Trophoblast cell (in vitro differentiated cells and primary cell): ENCODE data around the gene ATP1B4.

Experiments
- DNase-seq, 2 donors: peaks; one replicate each; pipeline ENCODE4 v3.0.0-alpha.2; 2016
- H2AFZ ChIP-seq: 2 replicates; pipeline ENCODE4 v1.6.1; 2013; ENCODE audit warnings: low read length, moderate library complexity, mild to moderate bottlenecking; ENCODE audit not compliant: insufficient read depth, poor library complexity
- H2AK5ac ChIP-seq: 2 replicates; pipeline ENCODE4 v1.6.1; 2013; ENCODE audit warnings: mild to moderate bottlenecking, low read length
- H2BK120ac ChIP-seq: 2 replicates; pipeline ENCODE4 v1.6.1; 2013; ENCODE audit warnings: low read length, mild to moderate bottlenecking, moderate library complexity; ENCODE audit not compliant: insufficient read depth, poor library complexity
- H2BK12ac ChIP-seq: 2 replicates; pipeline ENCODE4 v1.6.1; 2013; ENCODE audit warnings: mild to moderate bottlenecking, low read length, moderate library complexity
- H2BK5ac ChIP-seq: 2 replicates; pipeline ENCODE4 v1.6.1; 2013; ENCODE audit warnings: low read length, low read depth, moderate library complexity, mild to moderate bottlenecking; ENCODE audit not compliant: poor library complexity
- H3K14ac ChIP-seq: 2 replicates; pipeline ENCODE4 v1.6.1; 2013; ENCODE audit warnings: mild to moderate bottlenecking, low read length
- H3K18ac ChIP-seq: 2 replicates; pipeline ENCODE4 v1.6.1; 2013; ENCODE audit warnings: mild to moderate bottlenecking, low read length
- H3K23ac ChIP-seq: 2 replicates; pipeline ENCODE4 v1.6.1; 2013; ENCODE audit warnings: low read length
- H3K27ac ChIP-seq: 2 replicates; pipeline ENCODE4 v1.5.1; 2013; ENCODE audit warnings: low read depth, mild to moderate bottlenecking, inconsistent platforms, low read length, moderate library complexity
- H3K27me3 ChIP-seq: 2 replicates; pipeline ENCODE4 v1.6.1; 2013; ENCODE audit warnings: inconsistent platforms, mild to moderate bottlenecking, low read length, moderate library complexity; ENCODE audit not compliant: insufficient read depth
- H3K36me3 ChIP-seq, 2 experiments: 1 replicate in 1 of 2; 2 replicates in 1 of 2; pipeline ENCODE4 v1.6.1; 2013; ENCODE audit warnings: low read length in 2 of 2, mild to moderate bottlenecking in 2 of 2, moderate library complexity in 1 of 2; ENCODE audit not compliant: insufficient read depth in 2 of 2, control insufficient read depth in 1 of 2
- H3K4ac ChIP-seq: 2 replicates; pipeline ENCODE4 v1.6.1; 2013; ENCODE audit warnings: low read depth, mild to moderate bottlenecking, low read length, moderate library complexity
- H3K4me1 ChIP-seq, 2 experiments: 1 replicate in 1 of 2; 2 replicates in 1 of 2; pipeline ENCODE4 v1.6.1; 2013; ENCODE audit warnings: low read length in 2 of 2, mild to moderate bottlenecking in 2 of 2, moderate library complexity in 1 of 2; ENCODE audit not compliant: insufficient read depth in 2 of 2, control insufficient read depth in 1 of 2
- H3K4me2 ChIP-seq: 2 replicates; pipeline ENCODE4 v1.6.1; 2013; ENCODE audit warnings: inconsistent platforms, mild to moderate bottlenecking, low read length, moderate library complexity
- H3K4me3 ChIP-seq: 2 replicates; pipeline ENCODE4 v1.5.1; 2013; ENCODE audit warnings: mild to moderate bottlenecking, low read depth, low read length, inconsistent platforms
- H3K79me1 ChIP-seq: one replicate; pipeline ENCODE4 v1.6.1; 2013; ENCODE audit warnings: low read length
- H3K79me2 ChIP-seq: 2 replicates; pipeline ENCODE4 v1.6.1; 2013; ENCODE audit warnings: low read length, mild to moderate bottlenecking; ENCODE audit not compliant: control insufficient read depth, insufficient read depth, poor library complexity
- H3K9ac ChIP-seq: 2 replicates; pipeline ENCODE4 v1.6.1; 2013; ENCODE audit warnings: mild to moderate bottlenecking, low read length
- H3K9me3 ChIP-seq: 2 replicates; pipeline ENCODE4 v1.6.1; 2013; ENCODE audit warnings: low read depth, mild to moderate bottlenecking, control low read depth, inconsistent platforms, low read length; ENCODE audit not compliant: insufficient read depth
- H4K12ac ChIP-seq: 2 replicates; pipeline ENCODE4 v1.6.1; 2013; ENCODE audit warnings: low read depth, mild to moderate bottlenecking, low read length, moderate library complexity
- H4K8ac ChIP-seq: 2 replicates; pipeline ENCODE4 v1.6.1; 2013; ENCODE audit warnings: low read depth, mild to moderate bottlenecking, low read length, moderate library complexity
- H4K91ac ChIP-seq: one replicate; pipeline ENCODE4 v1.6.1; 2013; ENCODE audit warnings: low read depth, mild to moderate bottlenecking, low read length, moderate library complexity
- WGBS: extraction: QIAGEN DNeasy Blood & Tissue Kit; methylation state at CpG from one replicate; pipeline ENCODE4 v1.1.7; 2013; ENCODE audit warnings: missing lambda C conversion rate; ENCODE audit not compliant: insufficient read length, insufficient coverage; ENCODE audit errors: extremely low coverage; 5-methylcytosine and 5-hydroxymethylcytosine counted together

ATP1B4 gene

DNA sequence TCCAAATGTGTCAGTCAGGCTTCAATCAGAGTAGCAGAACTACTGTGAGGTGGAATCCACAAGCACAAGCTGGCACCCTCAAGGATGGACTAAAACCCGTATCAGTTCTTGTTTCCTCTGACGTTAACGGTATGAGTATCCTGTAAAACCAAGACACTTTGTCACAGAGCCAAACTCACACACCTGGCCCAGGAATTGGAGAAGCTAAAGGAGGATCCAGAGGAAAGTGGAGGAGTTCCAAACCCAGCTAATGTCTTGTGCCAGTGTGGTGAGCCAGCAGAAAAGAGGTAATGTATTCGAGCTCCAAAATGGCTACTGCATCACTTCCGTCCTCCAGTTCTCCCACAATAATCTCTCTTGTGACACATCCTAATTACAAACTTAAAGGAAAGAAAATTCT, 44.7 kb downstream of the ATP1B4 start:
- Histone ChIP-seq H3K79me1 (no peaks in the 10 kb centered on the region), H2BK12ac (no peak overlapping the region), H3K23ac (no peak overlapping the region), H4K8ac (no peak overlapping the region), H3K27me3 (no peaks in the 10 kb centered on the region), H3K4me2 (no peak overlapping the region), H3K9ac (no peak overlapping the region), H2BK5ac (no peak overlapping the region), H3K4me3 (no peak overlapping the region), H2BK120ac (no peak overlapping the region), H3K14ac (no peak overlapping the region), H3K9me3 (no peaks in the 10 kb centered on the region), H3K27ac (no peak overlapping the region), H4K91ac (no peak overlapping the region), H3K4me1 (no peaks in the 10 kb centered on the region), H2AFZ (no peak overlapping the region), H4K12ac (no peak overlapping the region), H3K36me3 (no peaks in the 10 kb centered on the region), H2AK5ac (no peak overlapping the region), H3K18ac (no peak overlapping the region), H3K4ac (no peak overlapping the region), H3K79me2 (no peaks in the 10 kb centered on the region)
- no peak for DNase-seq
- no CpG with 5 or more reads among the region's 5 CpGs for WGBS

DNA sequence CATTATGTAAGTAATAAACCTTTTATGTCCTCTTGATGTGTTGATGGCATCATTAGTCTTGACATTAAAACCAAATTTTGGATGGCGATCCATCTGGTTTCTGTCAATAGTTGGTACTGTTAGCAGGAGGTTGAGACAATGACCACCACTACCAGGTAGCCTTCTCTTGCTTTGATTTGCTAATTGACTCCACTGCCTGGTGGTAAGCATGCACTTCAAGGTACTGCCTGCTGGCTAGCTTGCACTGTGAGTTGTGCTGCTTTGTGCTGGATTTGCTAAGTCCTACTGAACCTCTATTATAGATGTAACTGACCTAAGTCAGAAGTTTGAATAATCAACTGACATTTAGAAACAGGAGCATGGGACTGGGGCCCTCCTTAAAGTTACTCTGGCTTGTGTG, 46.3 kb downstream of the ATP1B4 start:
- H2AFZ ChIP-seq: no peak overlapping the region
- no peak overlapping the region for H2BK120ac ChIP-seq
- no peak overlapping the region for H3K4me3 ChIP-seq
- no peak overlapping the region for H3K9ac ChIP-seq
- no peaks in the 10 kb centered on the region for H3K9me3 ChIP-seq
- no peak overlapping the region for H3K23ac ChIP-seq
- no peak overlapping the region for H2BK5ac ChIP-seq
- H2AK5ac ChIP-seq: no peak overlapping the region
- H3K4me1 ChIP-seq: no peaks in the 10 kb centered on the region
- no peaks in the 10 kb centered on the region for H3K79me1 ChIP-seq
- no peaks in the 10 kb centered on the region for H3K79me2 ChIP-seq
- no peak overlapping the region for H4K12ac ChIP-seq
- no peak overlapping the region for H3K14ac ChIP-seq
- H3K4ac ChIP-seq: no peak overlapping the region
- no peak overlapping the region for H4K91ac ChIP-seq
- WGBS: no CpG with 5 or more reads among the region's 1 CpG
- H4K8ac ChIP-seq: no peak overlapping the region
- H2BK12ac ChIP-seq: no peak overlapping the region
- no peaks in the 10 kb centered on the region for H3K36me3 ChIP-seq
- H3K4me2 ChIP-seq: no peak overlapping the region
- no peak overlapping the region for H3K27ac ChIP-seq
- DNase-seq: no peak
- no peak overlapping the region for H3K18ac ChIP-seq
- H3K27me3 ChIP-seq: no peaks in the 10 kb centered on the region

DNA sequence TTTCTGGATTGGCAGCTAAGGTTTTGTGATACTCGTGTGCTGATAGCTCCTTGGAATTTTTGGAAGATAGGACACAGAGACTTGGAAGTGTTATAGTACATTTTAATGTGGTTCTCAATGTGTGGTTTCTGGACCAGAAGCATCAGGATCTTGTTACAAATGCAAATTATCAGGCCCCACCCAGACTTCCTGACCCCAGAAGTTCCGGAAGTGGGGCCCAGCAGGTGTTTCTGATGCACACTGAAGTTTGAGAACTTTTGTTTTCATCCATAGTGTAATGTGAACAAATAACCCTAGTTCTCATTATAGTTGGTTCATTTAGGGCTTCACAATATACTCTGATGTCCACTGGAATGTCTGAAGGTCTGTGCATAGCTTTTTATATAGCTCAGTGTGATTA, 57.6 kb downstream of the ATP1B4 start:
- H3K4me2 ChIP-seq: no peak overlapping the region
- H3K79me1 ChIP-seq: no peaks in the 10 kb centered on the region
- no peak overlapping the region for H3K18ac ChIP-seq
- H2BK12ac ChIP-seq: no peak overlapping the region
- no peak overlapping the region for H4K12ac ChIP-seq
- H2AK5ac ChIP-seq: no peak overlapping the region
- H3K79me2 ChIP-seq: no peaks in the 10 kb centered on the region
- H3K23ac ChIP-seq: no peak overlapping the region
- no peak overlapping the region for H2BK120ac ChIP-seq
- no peaks in the 10 kb centered on the region for H3K9me3 ChIP-seq
- no peak overlapping the region for H3K4ac ChIP-seq
- H3K9ac ChIP-seq: no peak overlapping the region
- DNase-seq: no peak
- H3K4me1 ChIP-seq: no peaks in the 10 kb centered on the region
- H4K8ac ChIP-seq: no peak overlapping the region
- no peak overlapping the region for H3K4me3 ChIP-seq
- H2AFZ ChIP-seq: no peak overlapping the region
- no peak overlapping the region for H2BK5ac ChIP-seq
- no peak overlapping the region for H3K27ac ChIP-seq
- no peaks in the 10 kb centered on the region for H3K27me3 ChIP-seq
- H4K91ac ChIP-seq: no peak overlapping the region
- WGBS: no CpG with 5 or more reads among the region's 2 CpGs
- no peaks in the 10 kb centered on the region for H3K36me3 ChIP-seq
- no peak overlapping the region for H3K14ac ChIP-seq

DNA sequence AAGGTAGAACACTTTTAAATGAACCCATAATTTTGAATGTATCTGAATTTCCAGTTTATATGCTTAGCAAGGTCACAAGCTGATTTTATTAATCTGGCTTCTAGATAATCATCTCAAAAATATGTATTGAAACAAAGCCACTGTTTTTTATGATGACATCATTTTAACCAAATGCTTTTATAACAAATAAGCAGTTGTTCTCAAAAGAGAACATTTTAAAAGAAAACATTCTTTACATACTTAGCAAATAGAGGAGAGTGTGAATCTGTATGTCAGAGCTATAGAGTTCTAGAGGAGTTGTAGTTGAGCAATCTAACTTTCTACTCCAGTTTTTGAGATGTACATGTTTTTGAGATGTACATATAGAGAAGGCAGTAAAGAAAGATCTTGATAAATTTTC, 64.7 kb downstream of the ATP1B4 start:
- no peaks in the 10 kb centered on the region for H3K79me2 ChIP-seq
- H3K79me1 ChIP-seq: no peaks in the 10 kb centered on the region
- H3K18ac ChIP-seq: no peak overlapping the region
- no peak overlapping the region for H2BK5ac ChIP-seq
- H3K23ac ChIP-seq: no peak overlapping the region
- H3K9ac ChIP-seq: no peak overlapping the region
- H3K14ac ChIP-seq: no peak overlapping the region
- no peaks in the 10 kb centered on the region for H3K36me3 ChIP-seq
- H3K27ac ChIP-seq: no peak overlapping the region
- no peaks in the 10 kb centered on the region for H3K4me1 ChIP-seq
- H2BK12ac ChIP-seq: no peak overlapping the region
- H3K9me3 ChIP-seq: no peaks in the 10 kb centered on the region
- H2AFZ ChIP-seq: no peak overlapping the region
- DNase-seq: no peak
- H3K4me3 ChIP-seq: no peak overlapping the region
- no peak overlapping the region for H4K8ac ChIP-seq
- H2BK120ac ChIP-seq: no peak overlapping the region
- no peak overlapping the region for H3K4me2 ChIP-seq
- H4K91ac ChIP-seq: no peak overlapping the region
- no peak overlapping the region for H4K12ac ChIP-seq
- no peak overlapping the region for H2AK5ac ChIP-seq
- H3K27me3 ChIP-seq: no peaks in the 10 kb centered on the region
- H3K4ac ChIP-seq: no peak overlapping the region

DNA sequence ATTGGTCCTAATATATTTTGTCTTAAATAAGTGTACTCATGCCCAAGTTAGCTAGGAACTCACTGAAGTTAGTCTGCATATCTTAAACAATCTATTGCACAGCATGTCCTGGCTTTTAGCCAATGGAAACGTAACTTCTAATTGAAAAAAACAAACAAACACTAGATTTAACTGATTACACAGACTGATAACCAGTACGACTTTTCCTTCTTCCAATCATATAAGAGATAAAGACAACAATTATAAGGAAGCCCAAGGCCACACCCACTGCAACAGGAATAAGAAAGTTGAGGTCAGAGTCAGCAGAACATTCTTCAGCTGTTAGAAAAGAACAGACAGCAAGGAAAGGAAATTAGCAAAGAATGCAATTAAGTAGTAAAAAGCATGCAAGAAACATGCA, 66.4 kb downstream of the ATP1B4 start:
- Histone ChIP-seq H2AK5ac (no peak overlapping the region), H3K23ac (no peak overlapping the region), H2BK5ac (no peak overlapping the region), H3K9me3 (no peaks in the 10 kb centered on the region), H3K4me2 (no peak overlapping the region), H3K4ac (no peak overlapping the region), H3K18ac (no peak overlapping the region), H3K27ac (no peak overlapping the region), H3K4me1 (no peaks in the 10 kb centered on the region), H2BK12ac (no peak overlapping the region), H2BK120ac (no peak overlapping the region), H4K91ac (no peak overlapping the region), H4K12ac (no peak overlapping the region), H3K36me3 (no peaks in the 10 kb centered on the region), H3K27me3 (no peaks in the 10 kb centered on the region), H3K79me1 (no peaks in the 10 kb centered on the region), H3K79me2 (no peaks in the 10 kb centered on the region), H2AFZ (no peak overlapping the region), H3K9ac (no peak overlapping the region), H3K14ac (no peak overlapping the region), H4K8ac (no peak overlapping the region), H3K4me3 (no peak overlapping the region)
- no peak for DNase-seq
- no CpG with 5 or more reads among the region's 2 CpGs for WGBS
